HepG2 (cell line): ENCODE data around the gene CDK3. TPM values are rescaled to one million over a fixed set of nuclear protein-coding genes. Genes with fewer than 3 reads are reported as not detected.

Experiments used
- AFF4 ChIP-seq: sonication (generic); formaldehyde crosslinking; IDR thresholded peaks from 2 replicates; pipeline ENCODE4 v1.4.0; 2020; ENCODE audit warnings: missing genetic modification reagents
- BORCS8-MEF2B ChIP-seq: sonication (generic); formaldehyde crosslinking; IDR thresholded peaks from 2 replicates; pipeline ENCODE4 v1.8.0; 2022; ENCODE audit warnings: mild to moderate bottlenecking, missing genetic modification reagents
- ELF3 ChIP-seq: IDR thresholded peaks from 2 replicates; pipeline ENCODE4 v1.6.1; 2016; ENCODE audit warnings: missing genetic modification reagents, missing compliant biosample characterization
- HDAC1 ChIP-seq: sonication (generic); formaldehyde crosslinking; IDR thresholded peaks from 2 replicates; pipeline ENCODE4 v1.5.1; 2020; ENCODE audit warnings: mild to moderate bottlenecking, missing genetic modification reagents
- KLF6 ChIP-seq: IDR thresholded peaks from 2 replicates; pipeline ENCODE4 v1.8.0; 2016; ENCODE audit warnings: missing biosample characterization, missing genetic modification reagents
- NFE2L2 ChIP-seq: fragments of 150-350 bp; IDR thresholded peaks from 2 replicates; pipeline ENCODE4 v1.6.1; 2014; ENCODE audit warnings: low read length
- TFDP2 ChIP-seq: sonication (generic); formaldehyde crosslinking; IDR thresholded peaks from 2 replicates; pipeline ENCODE4 v1.4.0; 2020; ENCODE audit warnings: missing genetic modification reagents
- ZBTB4 ChIP-seq: sonication (generic); formaldehyde crosslinking; IDR thresholded peaks from 2 replicates; pipeline ENCODE4 v1.4.0; 2020; ENCODE audit warnings: missing genetic modification reagents, mild to moderate bottlenecking, borderline replicate concordance
- ZNF121 ChIP-seq: sonication (generic); formaldehyde crosslinking; IDR thresholded peaks from 2 replicates; pipeline ENCODE4 v1.5.0; 2020; ENCODE audit warnings: mild to moderate bottlenecking, missing genetic modification reagents
- ZNF292 ChIP-seq: sonication (generic); formaldehyde crosslinking; IDR thresholded peaks from 2 replicates; pipeline ENCODE4 v1.8.1; 2022; ENCODE audit warnings: mild to moderate bottlenecking, low read depth, missing genetic modification reagents, borderline replicate concordance
- ZNF383 ChIP-seq: sonication (generic); formaldehyde crosslinking; IDR thresholded peaks from 2 replicates; pipeline ENCODE4 v1.4.0; 2020; ENCODE audit warnings: missing genetic modification reagents, mild to moderate bottlenecking, borderline replicate concordance
- ZNF580 ChIP-seq: IDR thresholded peaks from 2 replicates; pipeline ENCODE4 v1.6.1; 2016; ENCODE audit warnings: low read depth, borderline replicate concordance
- ZNF646 ChIP-seq: sonication (generic); formaldehyde crosslinking; IDR thresholded peaks from 2 replicates; pipeline ENCODE4 v1.9.0; 2021; ENCODE audit warnings: mild to moderate bottlenecking, missing genetic modification reagents
- ZNF761 ChIP-seq: sonication (generic); formaldehyde crosslinking; conservative IDR thresholded peaks from 2 replicates; pipeline ENCODE4 v1.4.0; 2020; ENCODE audit warnings: mild to moderate bottlenecking, missing genetic modification reagents
- ZSCAN31 ChIP-seq: sonication (generic); formaldehyde crosslinking; IDR thresholded peaks from 2 replicates; pipeline ENCODE4 v1.5.0; 2020; ENCODE audit warnings: low read depth, mild to moderate bottlenecking, missing genetic modification reagents
- polyA plus RNA-seq, 8 experiments: library from polyadenylated mRNA; depleted of rRNA in 3 of 8; stranded (reverse) in 7 of 8; unstranded in 1 of 8; fragments of >200 nt; fragmentation: Illumina TruSeq in 4 of 8; extraction: Trizol in 4 of 8; gene quantifications; 2 replicates each; pipeline versions ENCODE4 v1.2.1 to v1.2.3, GENCODE V29; 2011 to 2016; ENCODE audit warnings: low read depth in 4 of 8, missing spikeins in 1 of 8, mixed read lengths in 1 of 8; ENCODE audit not compliant: insufficient read depth in 1 of 8
- total RNA-seq, 5 experiments: library from RNA; depleted of rRNA; stranded (reverse); fragments of >200 nt; fragmentation: Illumina TruSeq; extraction: Trizol; gene quantifications; 2 replicates each; pipeline ENCODE4 v1.2.3, GENCODE V29; 2016; ENCODE audit warnings: low read depth in 1 of 5

CDK3 gene
- total and polyA plus RNA-seq, 2 of the 13 experiments (the other 11 are each of a cell fraction or from before 2014, with no cell fraction given), result 5.8 to 11.4 TPM

- TF ChIP-seq ZNF646 (CRISPR knock-in tag) (no peak), TFDP2 (0 out of 2 replicates have a peak, but pooled peaks have one; percentile 8), ZNF580 (CRISPR knock-in tag) (no peak), ZBTB4 (CRISPR knock-in tag) (no peak), ELF3 (CRISPR knock-in tag) (no peak), NFE2L2 (no peak), ZNF383 (no peak), ZNF292 (CRISPR knock-in tag) (no peak), ZSCAN31 (no peak), AFF4 (no peak), KLF6 (CRISPR knock-in tag) (no peak), HDAC1 (CRISPR knock-in tag) (no peak; the same call in 1 of the 2 replicates), BORCS8-MEF2B (CRISPR knock-in tag) (no peak), ZNF761 (CRISPR knock-in tag) (0 out of 2 replicates have a peak, but pooled peaks have one; percentile 20), ZNF121 (no peak)
These were observed 32.1 kb downstream of the CDK3 start (continued) for GRCh38 chr17:76032780-76033108.
